Activated naive CD4-positive, alpha-beta T cell treated with anti-CD3 and anti-CD28 coated beads, Interleukin-2, amount 50 U/mL, for 24 hours (primary cell): Measurements from ENCODE around the gene LHX4.

ENCODE experiments used
- H3K27ac Mint-ChIP-seq: one replicate; pipeline ENCODE4 v1.8.0; 2021; ENCODE audit warnings: mild to moderate bottlenecking, mixed read lengths
- H3K27me3 Mint-ChIP-seq: one replicate; pipeline ENCODE4 v1.8.0; 2021; ENCODE audit warnings: mixed read lengths
- H3K36me3 Mint-ChIP-seq: one replicate; pipeline ENCODE4 v1.8.0; 2021; ENCODE audit warnings: mixed read lengths
- H3K4me1 Mint-ChIP-seq: one replicate; pipeline ENCODE4 v1.8.0; 2021; ENCODE audit warnings: mixed read lengths
- H3K4me3 Mint-ChIP-seq: one replicate; pipeline ENCODE4 v1.8.0; 2021; ENCODE audit warnings: mild to moderate bottlenecking, mixed read lengths
- H3K9me3 Mint-ChIP-seq: one replicate; pipeline ENCODE4 v1.8.0; 2021; ENCODE audit warnings: mixed read lengths

Gene LHX4

DNA sequence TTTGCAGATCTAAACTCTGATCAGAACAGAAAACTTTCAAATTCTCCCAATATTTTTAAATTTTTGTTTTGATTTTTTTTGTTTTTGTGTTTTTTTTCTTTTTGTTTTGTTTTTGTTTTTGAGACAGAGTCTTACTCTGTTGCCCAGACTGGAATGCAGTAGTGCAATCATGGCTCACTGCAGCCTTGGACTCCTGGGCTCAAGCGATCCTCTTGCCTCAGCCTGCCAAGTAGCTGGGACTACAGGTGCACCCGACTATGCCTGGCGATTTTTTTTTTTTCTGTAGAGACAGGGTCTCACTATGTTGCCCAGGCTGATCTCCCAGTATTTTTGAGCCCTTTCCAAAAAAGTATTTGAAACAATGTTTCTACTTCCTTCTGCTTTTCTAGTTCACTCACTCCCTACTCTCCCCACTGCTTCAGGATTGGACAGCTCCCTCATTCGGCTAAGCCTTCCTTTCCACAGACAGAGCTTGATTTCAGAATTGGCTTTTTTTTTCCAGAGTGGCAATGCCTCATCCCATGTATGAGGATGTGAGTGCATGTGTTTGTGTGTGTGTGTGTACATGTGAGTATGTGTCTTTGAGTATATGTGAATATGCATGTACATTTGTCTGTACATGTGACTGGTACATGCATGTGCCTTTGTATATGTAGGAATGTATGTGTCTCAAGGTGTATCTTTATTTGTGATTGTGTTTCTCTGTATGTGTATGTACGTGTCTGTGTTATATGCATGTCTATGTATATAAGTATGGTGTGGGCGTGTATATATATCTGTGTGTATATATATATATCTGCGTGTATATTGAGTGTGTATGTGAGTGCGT is 11.9 kb downstream of the LHX4 start:
- H3K9me3 Mint-ChIP-seq = no peaks in the 10 kb centered on the region
- no peaks in the 10 kb centered on the region for H3K36me3 Mint-ChIP-seq
- peaks cover 52% of the 10 kb centered on the region for H3K27me3 Mint-ChIP-seq
- no peak overlapping the region for H3K4me3 Mint-ChIP-seq
- no peak overlapping the region for H3K27ac Mint-ChIP-seq
- H3K4me1 Mint-ChIP-seq = peaks cover 4% of the 10 kb centered on the region

DNA sequence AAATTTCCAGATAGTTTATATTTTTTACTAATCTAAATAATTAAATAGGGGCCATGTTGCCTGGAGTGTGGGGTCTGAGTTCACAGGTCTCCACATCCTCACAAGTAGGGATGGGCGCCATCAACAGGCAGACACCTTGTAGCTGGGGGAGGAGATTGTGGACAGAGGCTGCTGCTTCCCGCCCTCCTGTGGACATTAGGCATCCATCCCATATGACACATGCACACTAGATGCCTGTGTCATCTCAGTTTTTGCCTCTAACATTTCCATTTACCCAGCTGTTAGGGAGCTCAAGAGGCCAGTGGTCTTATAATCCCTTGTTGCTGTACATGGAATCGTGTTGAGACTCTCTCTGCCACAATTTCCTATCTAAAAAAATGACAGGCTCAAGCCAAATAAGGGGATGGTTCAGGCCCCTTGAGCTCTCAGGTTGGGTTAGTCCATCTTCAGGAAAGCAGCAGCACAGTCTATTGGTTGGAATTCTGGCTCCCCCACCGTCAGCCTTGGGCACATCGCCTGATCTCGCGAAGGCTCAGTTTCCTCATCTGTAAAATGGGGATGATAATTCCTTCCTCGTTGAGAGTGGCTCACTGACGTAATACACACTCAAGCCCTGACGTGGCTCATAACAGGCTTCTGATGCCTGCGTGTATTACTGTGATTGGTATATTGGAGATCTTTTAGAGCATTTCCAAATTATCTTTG is 13.6 kb downstream of the LHX4 start:
- Mint-ChIP-seq H3K4me3 (no peak overlapping the region), H3K9me3 (no peaks in the 10 kb centered on the region), H3K27me3 (peaks cover 41% of the 10 kb centered on the region), H3K36me3 (no peaks in the 10 kb centered on the region), H3K27ac (no peak overlapping the region), H3K4me1 (no peaks in the 10 kb centered on the region)

DNA sequence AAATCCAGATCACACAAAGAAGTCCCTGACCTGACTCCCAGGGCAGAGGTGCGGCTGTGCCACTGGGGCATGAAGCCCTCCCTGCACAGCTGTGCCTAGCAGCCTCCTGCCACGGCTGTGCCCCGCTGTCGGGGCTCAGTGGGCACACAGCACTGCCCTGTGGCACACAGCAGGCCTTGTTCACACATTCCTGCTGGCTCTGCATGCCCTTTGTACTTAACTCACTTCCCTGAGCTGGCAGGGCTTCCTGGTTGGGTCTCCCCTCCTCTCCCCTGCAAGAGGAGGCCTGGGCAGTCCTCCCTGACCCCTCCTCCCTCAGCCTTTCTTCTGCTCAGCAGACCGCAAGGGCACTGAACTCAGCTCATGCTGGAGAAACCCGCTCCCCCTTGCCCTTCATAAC is 14.8 kb downstream of the LHX4 start:
- Mint-ChIP-seq H3K9me3 (no peaks in the 10 kb centered on the region), H3K36me3 (no peaks in the 10 kb centered on the region), H3K27me3 (peaks cover 38% of the 10 kb centered on the region), H3K4me1 (no peaks in the 10 kb centered on the region), H3K4me3 (no peak overlapping the region), H3K27ac (no peak overlapping the region)

DNA sequence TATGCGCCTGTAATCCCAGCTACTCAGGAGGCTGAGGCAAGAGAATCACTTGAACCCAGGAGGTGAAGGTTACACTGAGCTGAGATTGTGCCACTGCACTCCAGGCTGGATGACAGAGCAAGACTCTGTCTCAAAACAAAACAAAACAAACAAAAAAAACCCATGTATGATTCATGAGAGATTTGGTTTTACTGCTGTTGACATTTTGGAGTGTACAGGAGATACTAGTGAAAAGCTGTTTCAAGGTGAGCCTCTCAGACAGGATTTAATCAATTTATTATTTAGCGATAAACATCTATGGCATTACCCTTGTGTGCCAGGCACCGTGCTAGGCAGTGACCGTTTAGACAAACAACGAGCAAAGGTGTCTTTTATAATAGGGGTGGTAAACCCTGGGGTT is 16.5 kb downstream of the LHX4 start:
- H3K9me3 Mint-ChIP-seq = no peaks in the 10 kb centered on the region
- peaks cover 2% of the 10 kb centered on the region for H3K36me3 Mint-ChIP-seq
- H3K4me3 Mint-ChIP-seq = no peak overlapping the region
- H3K27ac Mint-ChIP-seq = no peak overlapping the region
- H3K27me3 Mint-ChIP-seq = peaks cover 29% of the 10 kb centered on the region
- H3K4me1 Mint-ChIP-seq = no peaks in the 10 kb centered on the region

DNA sequence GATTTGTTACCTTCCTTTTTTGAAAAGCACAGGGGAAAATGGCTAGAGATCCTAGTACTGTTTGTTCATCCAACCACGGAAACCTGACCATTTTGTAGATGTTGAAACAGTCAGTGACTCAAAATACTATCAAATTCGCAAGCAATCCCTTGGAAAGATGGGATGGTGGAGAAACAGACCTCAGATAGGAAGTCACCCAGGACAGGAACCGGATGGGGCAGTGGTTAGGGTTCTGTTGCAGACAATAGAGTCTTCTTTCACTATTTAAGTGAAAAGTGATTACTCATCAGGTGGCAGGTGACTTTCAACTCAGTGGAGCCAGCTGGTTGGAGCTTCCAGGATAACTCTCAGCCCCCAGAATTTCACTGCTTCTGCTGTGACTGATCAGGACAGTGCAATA is 17.0 kb downstream of the LHX4 start:
- H3K27me3 Mint-ChIP-seq = peaks cover 28% of the 10 kb centered on the region
- H3K4me1 Mint-ChIP-seq = no peaks in the 10 kb centered on the region

DNA sequence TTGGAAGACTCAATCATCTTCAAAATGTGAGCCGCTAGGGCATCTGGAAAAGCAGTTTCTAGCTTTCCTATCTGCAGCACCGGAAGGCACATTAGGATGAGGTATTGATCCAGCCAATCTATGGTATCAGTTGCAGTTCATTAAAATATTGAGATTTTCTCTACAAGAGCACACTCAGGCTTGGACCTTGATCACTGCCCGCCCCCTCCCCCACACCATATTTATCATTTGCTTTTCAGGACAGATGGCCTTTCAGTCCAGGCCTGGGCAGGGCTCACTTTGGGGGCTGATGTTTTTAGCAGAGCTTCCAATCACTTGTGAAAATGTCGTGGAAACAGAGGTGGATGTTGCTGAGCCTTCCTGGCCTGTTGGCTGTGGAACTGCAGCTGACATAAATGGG is 17.5 kb downstream of the LHX4 start:
- no peak overlapping the region for H3K4me3 Mint-ChIP-seq
- H3K36me3 Mint-ChIP-seq = peaks cover 2% of the 10 kb centered on the region
- no peak overlapping the region for H3K27ac Mint-ChIP-seq
- no peaks in the 10 kb centered on the region for H3K4me1 Mint-ChIP-seq
- H3K9me3 Mint-ChIP-seq = no peaks in the 10 kb centered on the region
- H3K27me3 Mint-ChIP-seq = peaks cover 25% of the 10 kb centered on the region

More for the DNA sequence above, 17.0 kb downstream of the LHX4 start:
- Mint-ChIP-seq H3K9me3 (no peaks in the 10 kb centered on the region), H3K4me3 (no peak overlapping the region), H3K27ac (no peak overlapping the region), H3K36me3 (peaks cover 2% of the 10 kb centered on the region)

DNA sequence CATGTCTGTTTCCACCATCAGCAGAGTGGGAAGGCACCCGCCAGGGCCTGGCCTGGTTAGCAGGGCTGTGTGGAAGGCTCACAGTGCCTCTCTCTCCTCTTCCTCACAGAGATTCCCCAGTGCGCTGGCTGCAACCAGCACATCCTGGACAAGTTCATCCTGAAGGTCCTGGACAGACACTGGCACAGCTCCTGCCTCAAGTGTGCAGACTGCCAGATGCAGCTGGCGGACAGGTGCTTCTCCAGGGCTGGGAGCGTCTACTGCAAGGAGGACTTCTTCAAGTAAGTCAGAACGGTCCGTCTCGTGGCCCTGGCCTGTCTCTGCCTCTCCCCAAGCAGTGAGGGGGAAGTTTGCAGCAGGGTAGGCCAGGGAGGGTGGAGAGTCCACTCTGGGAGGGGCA is 18.1 kb downstream of the LHX4 start:
- no peaks in the 10 kb centered on the region for H3K9me3 Mint-ChIP-seq
- peaks cover 2% of the 10 kb centered on the region for H3K36me3 Mint-ChIP-seq
- no peaks in the 10 kb centered on the region for H3K4me1 Mint-ChIP-seq
- H3K27ac Mint-ChIP-seq = no peak overlapping the region
- H3K4me3 Mint-ChIP-seq = no peak overlapping the region
- peaks cover 28% of the 10 kb centered on the region for H3K27me3 Mint-ChIP-seq

DNA sequence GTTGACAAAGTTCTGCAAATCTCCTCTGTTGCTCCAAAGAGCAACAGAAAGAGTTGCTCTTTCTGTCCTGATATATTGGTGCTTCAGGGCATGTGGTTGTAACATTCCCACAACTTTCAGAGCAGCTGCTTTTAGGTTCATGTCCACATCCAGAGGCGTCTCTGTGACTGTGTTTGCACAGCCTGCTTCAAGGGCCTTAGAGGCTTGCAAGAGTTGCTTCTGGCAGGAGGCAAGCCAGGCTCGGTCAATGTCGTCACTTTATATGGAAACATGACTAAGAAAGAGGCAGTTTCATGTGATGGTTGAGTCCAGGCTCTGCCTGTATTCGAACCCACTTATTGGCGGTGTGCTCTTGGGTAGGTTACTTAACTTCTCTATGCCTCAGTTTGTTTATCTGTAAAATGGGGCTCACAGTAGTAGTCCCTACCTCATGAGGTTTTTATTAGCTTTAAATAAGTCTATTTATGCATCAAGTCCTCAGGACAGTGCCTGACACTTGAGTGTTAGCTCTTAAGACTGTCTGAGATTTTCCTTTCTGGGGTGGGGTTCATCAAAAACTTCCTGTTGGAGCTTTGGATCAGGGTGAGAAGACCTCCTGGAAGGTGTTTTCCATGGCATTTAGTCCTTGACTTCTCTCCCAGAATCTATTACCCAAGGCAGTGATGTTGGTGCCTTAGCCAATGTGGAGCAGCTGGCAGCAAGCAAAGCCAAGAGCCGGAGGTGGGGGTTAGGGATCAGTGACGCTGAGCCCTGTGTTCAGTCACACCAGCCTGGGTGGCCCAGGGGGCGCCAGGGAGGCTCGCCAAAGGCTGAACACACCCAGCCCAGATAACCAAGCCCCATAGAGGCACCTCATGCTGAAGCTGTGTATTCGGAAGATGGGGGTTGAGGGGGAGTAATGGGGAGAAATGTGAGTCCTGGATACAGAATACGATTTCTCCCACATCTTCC is 18.9 kb downstream of the LHX4 start:
- peaks cover 2% of the 10 kb centered on the region for H3K36me3 Mint-ChIP-seq
- H3K27me3 Mint-ChIP-seq = peaks cover 30% of the 10 kb centered on the region
- H3K4me1 Mint-ChIP-seq = no peaks in the 10 kb centered on the region
- H3K27ac Mint-ChIP-seq = no peak overlapping the region
- H3K9me3 Mint-ChIP-seq = no peaks in the 10 kb centered on the region
- no peak overlapping the region for H3K4me3 Mint-ChIP-seq

DNA sequence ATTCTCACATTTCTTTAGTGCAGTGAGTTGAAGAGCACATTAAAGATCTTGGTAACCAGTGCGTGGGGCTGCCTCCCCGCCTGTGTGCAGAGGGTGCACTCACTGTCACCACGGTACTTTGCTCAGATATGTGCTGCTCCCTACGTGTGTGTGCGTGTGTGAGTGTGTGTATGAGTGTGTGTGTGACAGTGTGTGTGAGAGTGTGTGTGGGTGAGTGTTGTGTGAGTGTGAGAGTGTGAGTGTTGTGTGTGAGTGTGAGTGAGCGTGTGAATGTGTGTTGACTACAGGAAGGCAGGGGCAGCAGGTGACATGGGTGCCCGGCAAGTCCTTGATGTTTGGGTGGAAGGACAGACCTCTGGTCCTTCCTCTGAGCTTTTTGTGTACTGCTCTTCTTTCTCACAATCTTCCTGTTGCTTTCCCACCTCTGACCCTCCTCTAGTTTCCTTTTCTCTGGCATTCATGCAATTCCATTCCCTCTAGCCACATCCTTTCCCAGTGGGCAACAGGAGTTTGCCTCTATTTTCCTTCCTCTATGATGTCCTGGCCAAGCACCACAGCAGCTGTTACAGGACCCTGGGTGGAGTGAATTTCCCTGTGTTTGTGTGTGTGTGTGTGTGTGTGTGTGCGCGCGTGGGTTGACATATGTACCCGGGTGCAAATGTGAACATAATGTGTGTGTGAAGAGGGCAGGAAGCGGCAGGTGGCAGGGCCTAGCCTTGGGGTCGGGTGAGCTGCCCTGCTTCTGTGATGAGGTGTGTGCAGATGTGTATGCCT is 19.8 kb downstream of the LHX4 start:
- no peak overlapping the region for H3K27ac Mint-ChIP-seq
- H3K27me3 Mint-ChIP-seq = peaks cover 27% of the 10 kb centered on the region
- no peaks in the 10 kb centered on the region for H3K4me1 Mint-ChIP-seq
- peaks cover 2% of the 10 kb centered on the region for H3K36me3 Mint-ChIP-seq
- H3K4me3 Mint-ChIP-seq = no peak overlapping the region
- no peaks in the 10 kb centered on the region for H3K9me3 Mint-ChIP-seq

DNA sequence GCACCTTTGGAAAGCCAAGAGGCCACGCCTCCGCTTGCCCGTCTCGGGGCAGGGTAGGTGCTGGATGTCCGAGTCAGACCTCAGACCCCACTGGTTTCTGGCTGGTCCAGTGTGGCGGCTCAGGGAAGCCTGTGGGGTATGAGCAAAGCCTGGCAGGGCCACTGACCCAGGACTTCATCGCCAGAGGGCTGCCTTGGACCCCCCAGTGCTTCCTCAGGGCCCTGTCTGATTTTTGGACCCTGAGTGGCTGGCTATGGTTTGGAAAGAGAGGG is 20.4 kb downstream of the LHX4 start:
- no peak overlapping the region for H3K4me3 Mint-ChIP-seq
- peaks cover 25% of the 10 kb centered on the region for H3K27me3 Mint-ChIP-seq
- H3K36me3 Mint-ChIP-seq = peaks cover 2% of the 10 kb centered on the region
- no peaks in the 10 kb centered on the region for H3K9me3 Mint-ChIP-seq
- H3K4me1 Mint-ChIP-seq = no peaks in the 10 kb centered on the region
- H3K27ac Mint-ChIP-seq = no peak overlapping the region

DNA sequence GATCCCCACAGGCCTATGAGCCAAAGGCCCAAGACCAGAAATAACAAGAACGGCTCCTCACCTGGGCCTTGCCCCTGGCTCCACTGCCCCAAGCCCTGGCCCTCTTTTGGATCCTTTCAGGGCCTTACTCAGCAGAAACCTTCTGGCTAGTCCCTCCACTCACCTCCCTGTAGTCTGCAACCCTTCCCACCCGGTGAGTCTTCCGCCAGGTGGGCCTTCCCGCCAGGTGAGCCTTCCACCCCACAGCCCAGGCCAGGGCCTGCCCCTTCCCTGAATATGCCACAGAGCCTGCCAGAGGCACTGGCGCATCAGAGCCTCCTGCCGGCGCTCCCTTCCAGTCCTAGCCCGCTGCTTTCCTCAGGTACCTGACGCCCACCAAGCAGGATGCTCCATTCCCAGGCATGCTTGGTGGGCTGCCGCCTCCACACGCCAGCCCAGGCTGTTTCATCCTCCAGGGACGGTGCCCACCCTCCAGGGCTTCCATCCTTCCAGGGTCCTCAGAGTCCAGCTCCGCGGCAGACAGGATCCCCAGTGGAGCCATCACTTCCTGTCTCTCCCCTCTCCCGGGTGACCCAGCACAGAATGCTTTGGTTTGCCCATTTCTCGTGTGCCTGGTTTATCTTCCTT is 20.9 kb downstream of the LHX4 start:
- Mint-ChIP-seq H3K9me3 (no peaks in the 10 kb centered on the region), H3K36me3 (peaks cover 2% of the 10 kb centered on the region), H3K4me3 (no peak overlapping the region), H3K27me3 (peaks cover 24% of the 10 kb centered on the region), H3K4me1 (no peaks in the 10 kb centered on the region), H3K27ac (no peak overlapping the region)

DNA sequence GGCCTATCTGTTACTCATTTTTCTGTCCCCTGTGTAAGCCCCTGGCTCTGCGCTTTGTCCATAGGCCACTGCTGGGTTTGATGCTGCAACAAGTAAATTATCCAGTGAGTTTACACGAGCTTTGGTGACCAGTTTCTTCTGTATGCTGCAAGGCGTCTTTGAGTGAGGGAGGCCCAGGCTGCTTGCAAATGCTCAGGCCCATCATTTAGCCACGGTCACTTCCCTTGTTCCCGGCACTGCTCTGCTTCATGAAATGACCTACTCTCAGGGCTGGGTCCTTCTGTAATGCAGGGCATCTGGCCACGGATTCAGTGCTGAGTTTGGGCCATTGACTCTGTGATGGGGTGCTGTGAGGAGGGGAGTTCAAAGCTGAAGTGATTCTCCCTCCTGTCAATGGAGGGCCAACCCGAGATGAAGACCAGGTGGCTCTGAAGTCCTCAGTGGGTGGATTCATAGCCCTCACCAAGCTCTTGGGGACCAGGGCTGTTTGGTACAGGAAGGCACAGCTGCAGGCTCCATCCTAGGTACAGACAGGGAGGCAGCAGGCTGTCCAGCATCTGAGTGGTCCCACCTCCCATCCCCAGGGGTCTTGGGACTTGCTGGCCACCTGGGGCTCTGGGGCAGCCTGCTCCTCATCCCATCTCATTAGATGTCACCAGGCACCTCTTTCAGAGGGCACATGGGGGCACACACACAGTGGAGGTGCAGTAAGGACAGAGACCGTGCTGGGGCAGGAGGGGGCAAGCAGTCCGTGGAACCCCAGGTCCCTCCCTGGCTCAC is 21.7 kb downstream of the LHX4 start:
- Mint-ChIP-seq H3K4me3 (no peak overlapping the region), H3K36me3 (peaks cover 2% of the 10 kb centered on the region), H3K27ac (no peak overlapping the region), H3K4me1 (no peaks in the 10 kb centered on the region), H3K9me3 (no peaks in the 10 kb centered on the region), H3K27me3 (peaks cover 24% of the 10 kb centered on the region)

DNA sequence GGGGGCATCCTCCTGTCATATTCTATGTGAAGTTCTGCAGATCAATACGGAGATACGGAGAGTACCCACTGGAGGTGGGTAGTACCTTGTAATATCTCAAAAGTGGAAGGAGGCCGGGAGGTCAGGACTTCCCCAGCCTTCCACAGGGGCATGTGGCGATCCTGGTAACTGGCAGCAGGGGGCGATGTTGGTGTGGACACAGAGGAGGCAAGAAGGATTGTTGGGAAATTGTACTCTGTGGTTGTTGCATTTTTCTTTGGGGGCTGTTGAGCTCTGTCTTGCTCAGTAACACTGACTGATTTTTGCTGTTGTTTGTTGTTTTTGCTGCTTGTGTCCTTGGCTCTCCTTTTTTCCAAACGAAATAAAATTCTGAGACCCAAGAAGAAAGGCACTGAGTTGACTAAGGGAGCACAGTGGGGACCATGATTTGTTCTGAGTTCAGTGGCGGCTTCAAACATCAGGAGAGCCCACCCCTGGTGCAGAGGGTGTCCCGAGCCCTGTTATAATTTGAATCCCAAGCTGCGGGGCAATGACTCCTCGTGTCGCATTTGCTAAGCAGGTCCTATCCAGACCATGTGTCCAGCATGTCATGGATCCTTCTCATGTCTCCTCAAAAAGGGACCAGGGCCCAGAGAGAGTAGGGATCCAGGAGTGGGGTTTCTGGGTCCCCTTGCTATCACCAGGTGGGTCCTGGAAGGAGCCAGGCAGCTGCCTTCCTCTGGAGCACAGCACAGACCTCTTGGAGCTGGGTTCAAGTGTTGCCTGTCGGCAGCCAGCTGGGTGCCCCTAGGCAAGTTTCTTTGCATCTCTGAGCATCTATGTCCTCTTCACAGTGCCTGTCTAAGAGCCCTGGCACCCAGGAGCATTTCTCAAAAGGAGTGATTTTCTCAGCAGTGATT is 22.8 kb downstream of the LHX4 start:
- Mint-ChIP-seq H3K9me3 (no peaks in the 10 kb centered on the region), H3K27ac (no peak overlapping the region), H3K27me3 (peaks cover 25% of the 10 kb centered on the region), H3K4me1 (no peaks in the 10 kb centered on the region), H3K4me3 (no peak overlapping the region), H3K36me3 (peaks cover 2% of the 10 kb centered on the region)
